DMS79 treated with DMSO at 0.1 percent for 48 hours (cell line): ENCODE measurements around the gene SLC25A26.
"Not testable (repeated sequence)": the region's sequence is repeated elsewhere in the genome, so short reads cannot be mapped to it uniquely, and the experiment has no call there.

Experiments
- DNase-seq: peaks from one replicate; lab custom pipeline; 2025; lab: John Stamatoyannopoulos, UW

The SLC25A26 gene, protein sequence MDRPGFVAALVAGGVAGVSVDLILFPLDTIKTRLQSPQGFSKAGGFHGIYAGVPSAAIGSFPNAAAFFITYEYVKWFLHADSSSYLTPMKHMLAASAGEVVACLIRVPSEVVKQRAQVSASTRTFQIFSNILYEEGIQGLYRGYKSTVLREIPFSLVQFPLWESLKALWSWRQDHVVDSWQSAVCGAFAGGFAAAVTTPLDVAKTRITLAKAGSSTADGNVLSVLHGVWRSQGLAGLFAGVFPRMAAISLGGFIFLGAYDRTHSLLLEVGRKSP

DNA sequence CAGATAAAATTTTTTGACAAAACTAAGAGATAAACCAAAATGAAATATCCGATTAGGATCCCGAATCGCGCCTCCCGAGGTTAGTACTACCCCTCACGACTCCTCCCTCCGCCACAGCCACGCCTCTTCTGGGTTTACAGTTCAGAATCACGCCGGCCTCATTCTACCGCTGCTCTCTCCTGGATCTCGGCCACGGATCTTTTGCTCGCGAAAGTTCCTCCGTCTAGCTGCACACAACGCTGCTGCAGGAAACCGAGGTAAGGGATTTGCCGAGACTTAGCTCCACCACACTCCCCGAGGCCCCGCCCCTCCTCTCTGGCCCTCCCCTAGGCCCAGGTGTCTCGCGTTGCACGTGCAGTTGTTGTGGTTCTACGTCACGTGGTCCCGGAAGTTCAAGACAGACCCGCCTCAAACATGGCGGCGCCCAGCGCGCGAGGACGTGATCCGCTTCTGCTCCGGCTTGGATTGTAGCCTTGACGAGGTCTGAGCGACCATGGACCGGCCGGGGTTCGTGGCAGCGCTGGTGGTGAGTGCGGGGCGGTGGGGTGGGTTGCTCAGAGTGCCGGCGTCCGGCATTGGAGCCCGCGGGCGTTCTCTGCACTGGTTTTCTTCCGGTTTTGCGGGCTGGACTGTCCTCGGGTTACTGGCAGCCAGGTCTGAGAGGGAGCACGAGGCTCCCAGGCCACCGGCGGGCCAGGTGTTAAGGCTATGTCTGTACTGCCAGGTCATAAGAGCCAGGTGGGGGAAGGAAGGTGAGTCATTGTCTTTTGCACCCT, at the start of gene SLC25A26:
Gene SLC25A26, plus strand, starts transcription at position 400 of the 776 bp plus-strand sequence. Its CDS starts 94 bp downstream, at position 494.
- peak; percentile 63 for DNase-seq

DNA sequence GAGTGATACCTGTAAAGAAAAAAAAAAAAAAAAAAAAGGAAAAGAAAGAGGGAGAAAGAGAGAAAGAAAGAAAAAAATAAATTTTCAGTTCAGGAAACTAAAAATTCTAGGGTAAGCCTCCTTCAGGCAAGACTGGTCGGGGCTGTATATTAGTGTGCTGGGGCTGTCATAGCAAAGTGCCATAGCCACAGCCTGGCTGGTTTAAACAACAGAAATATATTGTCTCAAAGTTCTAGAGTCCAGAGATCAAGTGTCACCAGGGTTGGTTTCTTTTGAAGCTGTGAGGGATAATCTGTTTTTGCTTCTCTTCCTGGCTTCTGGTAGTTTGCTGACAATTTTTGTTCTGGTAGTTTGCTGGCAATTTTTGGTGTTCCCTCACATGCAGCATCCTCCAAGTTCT, 48.4 kb upstream of the SLC25A26 start:
- no peak for DNase-seq

DNA sequence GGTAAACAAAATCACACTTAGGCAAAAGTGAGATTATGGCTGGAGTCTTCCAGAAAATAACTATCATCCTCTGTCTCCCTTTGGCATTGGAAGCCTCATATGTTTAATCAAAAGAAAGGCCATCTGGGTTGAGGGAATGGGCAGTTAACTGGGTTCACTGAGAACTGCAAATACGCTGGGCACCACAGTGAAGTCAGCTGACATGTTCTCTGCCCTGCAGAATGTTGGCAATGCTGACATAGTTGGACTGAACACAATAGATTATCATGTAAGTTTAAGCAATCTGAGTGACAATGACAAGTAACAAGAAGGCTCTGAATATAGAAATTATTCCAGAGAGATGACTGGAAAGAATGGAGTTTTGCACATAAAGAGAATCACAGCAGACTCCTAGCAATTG, 43.8 kb upstream of the SLC25A26 start:
- no peak for DNase-seq

DNA sequence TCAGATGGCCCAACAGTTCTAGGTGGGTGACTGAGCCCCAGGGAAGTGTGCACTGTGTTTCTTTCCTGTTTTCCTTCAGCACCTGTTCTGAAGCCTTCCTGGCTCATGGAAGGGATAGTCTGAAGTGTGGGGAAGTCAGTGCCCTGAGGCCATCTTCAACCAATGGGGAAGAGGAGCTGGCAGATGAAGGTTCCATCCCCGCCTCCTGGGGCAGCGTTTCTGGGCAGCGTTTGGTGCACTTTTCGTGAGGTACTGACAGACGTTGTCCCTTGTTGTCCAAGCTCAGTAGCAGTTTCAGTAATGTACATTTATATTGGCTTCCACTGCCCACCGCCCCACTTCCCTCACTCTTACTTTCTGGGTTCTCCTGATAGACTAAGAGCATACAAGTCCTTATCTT, 42.6 kb upstream of the SLC25A26 start:
- DNase-seq = no peak

DNA sequence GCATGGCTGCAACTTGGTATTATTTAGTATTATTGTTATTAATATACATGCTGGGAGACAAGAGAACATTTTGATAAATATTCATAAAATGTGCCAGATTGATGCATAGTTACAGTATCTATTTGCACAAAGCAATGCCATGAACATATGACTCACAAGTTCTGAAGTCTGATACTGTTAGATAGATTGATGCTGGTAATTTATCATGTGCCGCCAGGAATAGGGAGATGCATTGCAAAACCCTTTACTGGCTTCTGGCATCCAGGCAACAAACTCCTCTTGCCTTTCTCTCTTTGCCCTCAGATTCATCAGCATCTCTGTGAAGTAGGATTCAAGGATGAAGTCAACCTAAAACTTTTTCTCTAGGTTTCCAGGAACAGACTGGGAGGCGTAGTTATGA, 41.0 kb upstream of the SLC25A26 start:
- no peak for DNase-seq

DNA sequence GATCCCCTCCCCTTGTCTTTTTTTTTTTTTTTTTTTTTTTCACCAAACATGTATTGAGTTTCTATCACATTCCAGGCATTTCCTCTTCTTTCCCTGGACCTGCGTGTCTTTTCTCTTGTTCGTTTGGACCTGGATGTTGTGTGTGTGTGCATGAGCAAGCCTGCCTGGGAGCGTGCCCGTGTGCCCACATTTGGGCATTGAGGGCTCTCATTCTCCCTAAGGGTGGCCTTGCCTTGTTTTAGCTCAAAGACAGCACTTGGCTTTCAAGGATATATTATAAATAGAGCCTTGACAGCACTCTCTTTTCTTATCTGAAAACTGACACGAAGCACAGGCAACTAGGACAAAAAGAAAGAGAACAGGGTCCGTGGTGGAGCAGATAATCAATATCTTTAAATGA, 39.0 kb upstream of the SLC25A26 start:
- DNase-seq = no peak

DNA sequence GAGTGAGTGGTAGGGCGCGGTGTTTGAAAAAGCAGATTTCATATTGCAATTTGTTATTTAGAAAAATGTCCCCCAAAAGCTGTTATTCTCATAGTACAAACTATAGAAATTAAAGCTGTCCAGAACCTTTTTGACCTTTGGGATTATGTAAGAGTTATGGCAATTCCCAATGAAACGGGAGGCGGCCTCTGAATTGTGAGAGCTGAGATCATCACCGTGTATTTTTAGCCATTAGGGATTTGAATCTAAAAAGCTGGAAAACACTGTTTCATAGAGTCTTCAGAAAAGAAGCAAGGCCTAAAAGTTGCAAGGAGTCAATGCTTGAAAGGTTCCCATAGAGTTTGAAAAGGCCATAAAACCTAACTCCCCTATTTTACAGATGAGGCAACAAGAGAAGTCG, 38.6 kb upstream of the SLC25A26 start:
- DNase-seq = no peak

DNA sequence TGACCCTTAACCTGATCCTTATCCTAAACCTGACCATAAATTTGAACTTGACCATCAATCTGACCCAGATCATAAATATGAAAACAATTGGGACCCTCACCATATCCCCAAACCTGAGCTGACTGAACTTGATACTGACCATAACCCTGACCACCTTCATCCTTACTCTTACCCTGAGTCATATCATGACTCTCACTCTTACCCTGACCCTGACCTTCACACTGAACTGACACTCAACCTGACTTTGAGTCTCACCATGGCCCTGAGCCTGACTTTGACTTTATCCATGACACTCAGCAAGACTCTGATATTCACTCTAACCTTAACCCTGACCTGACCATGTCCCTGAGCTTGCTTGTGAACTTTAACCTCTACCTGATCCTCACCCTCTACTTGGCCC, 34.3 kb upstream of the SLC25A26 start:
- no peak for DNase-seq

DNA sequence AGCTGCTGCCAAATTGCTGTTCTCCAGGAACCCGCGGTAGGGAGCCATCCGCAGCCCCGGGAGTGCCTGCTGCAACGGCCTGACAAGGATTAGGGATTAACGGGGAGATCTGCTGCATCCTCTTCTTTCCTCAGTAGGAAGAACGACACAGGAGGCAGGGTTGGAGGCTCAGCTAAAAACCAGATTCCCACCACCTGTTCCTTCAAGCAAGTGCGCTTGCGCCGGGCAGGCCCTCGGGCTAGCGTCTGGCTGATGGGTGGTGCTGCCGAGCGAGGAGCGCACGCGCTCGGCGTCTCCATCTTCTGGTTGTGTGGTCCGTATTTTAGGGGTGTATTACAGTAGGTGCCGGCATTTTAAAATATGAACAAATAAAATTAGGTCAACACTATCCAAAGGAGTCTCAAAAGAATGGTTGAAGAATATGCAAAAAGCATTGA, 25.4 kb upstream of the SLC25A26 start:
- DNase-seq = peak; percentile 39

DNA sequence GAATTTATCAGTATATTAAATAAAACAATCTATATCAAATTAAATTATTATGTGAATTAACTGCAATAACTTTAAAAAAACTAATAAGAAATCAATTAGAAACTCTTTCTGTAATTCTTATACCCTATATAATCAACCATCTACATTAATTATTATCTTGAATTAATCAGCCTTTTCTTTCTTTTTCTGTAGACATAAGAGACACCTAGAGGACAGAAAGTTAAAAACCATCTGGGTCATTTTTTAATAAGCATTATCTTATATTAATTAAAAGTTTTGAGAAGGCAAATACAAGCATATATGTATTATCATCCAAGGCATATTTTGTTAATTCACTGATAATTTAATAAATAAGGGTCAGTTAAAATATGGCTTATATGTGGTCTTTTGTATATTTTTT, 24.2 kb upstream of the SLC25A26 start:
- DNase-seq = peak; percentile 3

DNA sequence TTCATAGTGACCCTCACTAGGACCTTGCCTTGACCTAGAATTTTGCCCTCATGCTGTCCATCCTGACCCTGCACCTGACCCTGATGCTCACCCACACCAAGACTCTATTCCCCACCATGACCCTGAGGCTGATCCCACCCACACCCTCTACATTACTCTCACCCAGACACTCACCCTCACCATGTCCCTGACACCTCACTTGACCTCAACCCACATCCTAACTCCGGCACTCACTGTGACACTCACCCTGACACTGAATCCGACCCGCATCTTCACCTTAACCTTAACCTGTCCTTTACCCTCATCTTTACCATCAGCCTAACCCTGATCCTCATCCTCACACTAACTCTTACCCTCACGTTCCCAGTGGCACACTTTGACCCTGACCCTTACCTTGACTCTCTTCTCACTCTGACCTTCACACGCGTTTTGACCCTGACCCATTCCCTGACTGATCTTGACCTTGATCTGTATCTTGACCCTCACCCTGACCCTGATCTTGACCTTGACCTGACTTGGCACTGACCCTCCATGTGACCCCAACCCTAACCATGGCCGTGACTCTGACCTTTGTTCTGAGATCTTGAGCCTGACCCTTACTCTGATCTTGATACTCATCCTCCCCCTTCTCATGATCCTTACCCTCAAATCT, 22.2 kb upstream of the SLC25A26 start:
- DNase-seq = no peak

DNA sequence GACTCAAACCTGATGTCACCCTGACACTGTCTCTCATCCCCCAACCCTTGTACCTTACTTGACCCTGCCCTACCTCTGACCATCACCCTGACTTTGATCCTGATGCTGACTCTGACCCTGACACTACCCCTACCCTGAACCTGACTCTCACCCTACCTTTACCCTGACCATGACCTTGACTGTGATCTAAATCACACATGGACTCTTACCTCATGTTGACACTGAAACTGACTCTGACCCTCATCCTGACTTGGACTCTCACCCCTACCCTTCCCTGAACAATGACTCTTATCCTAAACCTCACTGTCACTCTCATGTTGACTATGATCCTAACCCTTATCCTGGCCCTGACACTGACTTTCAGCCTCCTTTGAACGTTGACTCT, 21.7 kb upstream of the SLC25A26 start:
- DNase-seq = no peak

DNA sequence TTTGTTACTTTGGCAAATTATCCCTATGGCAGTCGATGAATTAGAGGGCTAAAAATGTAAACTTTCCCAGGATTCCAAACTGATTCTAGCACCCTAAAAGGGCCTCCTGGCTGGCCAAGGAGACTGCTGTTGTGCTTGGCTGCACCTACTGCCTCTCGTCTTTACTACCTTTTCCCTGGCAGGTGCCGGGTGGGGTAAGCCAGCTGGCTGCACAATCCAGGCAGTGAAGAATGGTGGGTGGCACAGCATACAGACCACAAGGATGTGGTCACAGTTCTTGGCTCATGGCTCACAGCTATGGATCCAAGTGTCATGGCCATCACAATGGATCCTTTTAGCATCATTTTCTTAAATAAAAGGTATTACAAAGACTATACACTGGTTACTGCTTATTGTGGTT, 20.7 kb upstream of the SLC25A26 start:
- no peak for DNase-seq

DNA sequence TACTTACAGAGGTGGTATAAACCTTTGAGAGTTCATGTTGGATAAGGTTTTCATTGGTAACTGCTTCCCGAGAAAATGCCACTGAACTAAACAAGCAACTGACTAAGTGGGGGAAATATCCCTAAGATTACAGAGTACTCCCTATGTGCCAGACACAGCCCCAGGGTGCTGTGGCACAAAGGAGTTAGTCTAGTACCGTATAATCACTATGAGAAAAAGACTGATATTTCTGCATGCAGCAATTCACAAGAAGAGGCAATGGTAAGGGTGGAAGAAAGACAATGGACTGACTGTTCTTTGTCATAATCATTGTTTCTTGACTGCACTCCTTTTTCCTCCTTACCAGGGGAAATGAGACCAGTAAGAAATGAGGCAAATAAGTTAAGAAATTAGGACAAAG, 20.0 kb upstream of the SLC25A26 start:
- DNase-seq = no peak

DNA sequence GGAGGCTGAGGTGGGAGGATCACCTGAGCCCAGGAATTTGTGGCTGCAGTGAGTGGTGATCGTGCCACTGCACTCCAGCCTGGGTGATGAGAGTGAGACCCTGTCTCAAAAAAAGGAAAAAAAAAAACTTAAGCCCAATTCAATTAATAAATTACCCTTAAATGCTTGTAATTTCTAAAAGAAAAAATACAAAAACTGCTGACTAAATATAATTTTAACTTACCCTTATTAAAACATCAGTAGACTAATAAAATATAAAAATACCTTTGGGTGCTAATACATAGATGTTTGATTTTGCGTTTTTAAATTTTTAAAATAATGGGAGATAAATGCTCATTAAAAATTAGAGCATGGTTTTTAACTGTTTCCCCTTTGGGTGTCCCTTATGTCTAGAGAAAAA, 17.5 kb upstream of the SLC25A26 start:
- no peak for DNase-seq

DNA sequence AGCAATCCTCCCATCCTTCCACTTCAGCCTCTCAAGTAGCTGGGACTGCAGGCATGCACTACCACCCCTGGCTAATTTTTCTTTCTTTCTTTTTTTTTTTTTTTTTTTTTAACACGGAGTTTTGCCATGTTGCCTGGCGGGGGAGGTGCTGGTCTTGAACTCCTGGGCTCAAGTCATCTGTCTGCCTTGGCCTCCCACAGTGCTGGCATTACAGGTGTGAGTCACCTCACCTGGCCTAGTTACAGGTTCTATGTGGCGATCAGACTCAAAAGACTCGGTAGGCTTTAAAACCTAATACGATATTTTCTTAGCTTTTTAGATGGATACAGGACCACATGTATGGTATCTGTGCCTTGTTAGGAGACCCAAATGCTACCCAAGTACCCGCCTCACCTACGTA, 14.0 kb upstream of the SLC25A26 start:
- no peak for DNase-seq

DNA sequence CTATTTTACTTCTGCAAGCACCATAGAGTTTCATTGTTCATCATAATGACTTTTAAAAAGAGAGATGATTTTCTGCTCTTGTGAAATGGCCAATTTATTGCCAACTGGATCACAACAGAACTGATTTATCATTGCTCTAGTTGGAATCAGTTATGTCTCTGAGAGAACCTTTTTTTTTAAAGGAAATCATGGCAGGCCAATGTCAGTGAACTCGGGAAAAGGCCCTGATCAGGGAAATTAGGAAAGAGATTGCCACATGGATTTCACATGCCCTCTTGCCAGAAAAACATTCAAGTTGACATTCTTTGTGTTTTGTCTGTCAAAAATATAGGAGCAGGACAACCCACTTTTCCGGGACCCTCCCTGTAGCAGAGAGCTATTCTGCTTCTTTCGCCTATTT, 12.6 kb upstream of the SLC25A26 start:
- no peak for DNase-seq

DNA sequence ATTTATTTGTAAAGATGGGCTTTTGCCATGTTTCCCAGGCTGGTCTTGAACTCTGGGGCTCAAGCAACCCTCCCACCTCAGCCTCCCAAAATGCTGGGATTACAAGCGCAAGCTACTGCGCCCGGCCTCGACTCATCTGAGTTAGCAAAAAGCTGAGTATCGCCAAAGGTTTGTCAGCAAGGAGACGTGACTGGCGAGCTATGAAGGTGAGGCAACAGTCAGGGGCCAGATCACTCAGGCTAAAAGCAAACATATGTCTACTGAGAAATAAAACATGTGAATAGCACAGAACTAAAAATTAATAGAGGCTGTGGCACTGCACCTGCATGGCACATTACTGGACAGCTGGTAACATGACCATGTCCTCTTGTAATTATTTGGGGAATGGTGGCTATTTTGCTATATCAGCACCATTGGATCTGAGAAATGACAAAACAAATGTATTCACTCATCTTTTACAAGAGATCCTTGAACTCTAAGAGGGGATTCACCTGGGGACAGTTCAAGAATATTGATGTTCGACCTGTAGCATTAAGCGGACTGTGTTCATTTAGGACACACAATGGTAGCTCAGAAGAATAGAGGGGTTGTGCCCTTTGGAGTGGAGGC, 10.0 kb upstream of the SLC25A26 start:
- DNase-seq = no peak

DNA sequence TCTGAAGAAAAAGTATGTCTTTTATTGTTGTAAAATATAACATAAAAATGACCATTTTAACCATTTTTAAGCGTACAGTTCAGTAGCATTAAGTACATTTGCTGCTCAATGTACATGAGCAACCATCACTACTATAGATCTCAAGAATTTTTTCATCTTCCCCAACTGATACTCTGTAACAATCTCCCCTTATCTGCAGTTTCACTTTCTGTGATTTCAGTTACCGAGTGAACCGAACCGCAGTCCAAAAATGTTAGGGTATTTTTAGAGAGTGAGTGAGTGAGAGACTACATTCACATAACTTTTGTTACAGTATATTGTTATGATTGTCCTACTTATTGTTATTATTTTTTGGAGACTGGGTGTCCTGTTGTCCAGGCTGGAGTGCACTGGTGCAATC, 9.0 kb upstream of the SLC25A26 start:
- no peak for DNase-seq

DNA sequence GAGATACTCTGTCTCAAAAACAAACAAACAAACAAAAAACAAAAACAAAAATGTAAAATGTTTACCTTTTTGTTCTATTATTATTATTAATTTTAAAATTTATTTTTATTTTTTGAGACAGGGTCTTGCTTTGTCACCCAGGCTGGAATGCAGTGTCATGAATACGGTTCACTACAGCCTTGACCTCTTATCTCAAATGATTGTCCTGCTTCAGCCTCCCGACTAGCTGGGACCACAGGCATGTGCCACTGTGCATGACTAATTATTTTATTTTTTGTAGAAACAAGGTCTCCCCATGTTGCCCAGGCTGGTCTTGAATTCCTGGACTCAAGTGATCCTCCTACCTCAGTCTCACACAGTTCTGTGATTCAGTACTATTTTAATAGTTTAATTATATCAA, 5.7 kb upstream of the SLC25A26 start:
- DNase-seq = no peak

DNA sequence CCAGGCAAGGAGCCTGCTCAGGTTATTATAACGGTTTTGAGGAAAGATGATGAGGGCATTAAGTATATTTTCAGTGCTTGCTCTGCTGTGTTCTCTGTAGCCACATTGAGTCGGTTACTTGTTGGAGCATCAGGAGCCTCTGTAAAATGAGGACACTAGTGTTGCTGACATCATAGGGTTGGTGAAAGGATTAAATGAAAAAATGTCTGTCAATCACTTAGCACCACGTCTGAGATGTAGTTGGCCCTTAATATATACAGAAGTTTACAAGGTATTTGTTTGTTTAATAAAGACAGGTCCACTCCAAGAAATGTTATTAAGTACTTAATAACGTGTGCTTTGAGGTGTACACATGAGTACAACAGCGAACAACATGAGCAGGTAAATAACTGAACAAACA, 735 bp upstream of the SLC25A26 start:
- no peak for DNase-seq

DNA sequence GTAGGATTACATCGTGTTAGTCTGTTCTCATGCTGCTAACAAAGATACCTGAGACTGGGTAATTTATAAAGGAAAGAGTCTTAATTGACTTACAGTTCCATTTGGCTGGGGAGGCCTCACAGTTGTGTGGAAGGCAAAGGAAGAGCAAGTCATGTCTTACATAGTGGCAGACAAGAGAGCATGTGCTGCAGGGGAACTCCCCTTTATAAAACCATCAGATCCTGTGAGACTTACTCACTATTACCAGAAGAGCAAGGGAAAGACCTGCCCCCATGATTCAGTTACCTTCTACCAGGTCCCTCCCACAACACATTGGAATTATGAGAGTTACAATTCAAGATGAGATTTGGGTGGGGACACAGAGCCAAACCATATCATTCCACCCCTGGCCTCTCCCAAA, 3.4 kb downstream of the SLC25A26 start:
- DNase-seq = no peak

DNA sequence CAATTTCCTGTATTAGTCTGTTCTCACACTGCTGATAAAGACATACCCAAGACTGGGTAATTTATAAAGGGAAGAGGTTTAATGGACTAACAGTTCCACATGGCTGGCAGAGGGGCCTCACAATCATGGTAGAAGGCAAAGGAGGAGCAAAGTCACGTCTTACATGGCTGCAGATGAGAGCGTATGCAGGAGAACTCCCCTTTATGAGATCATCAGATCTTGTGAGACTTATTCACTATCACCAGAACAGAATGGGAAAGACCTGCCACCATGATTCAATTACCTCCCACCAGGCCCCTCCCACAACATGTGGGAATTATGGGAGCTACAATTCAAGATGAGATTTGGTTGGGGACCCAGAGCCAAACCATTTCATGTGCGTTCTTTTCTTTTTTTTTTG, 5.3 kb downstream of the SLC25A26 start:
- not testable (repeated sequence) for DNase-seq
